Astrocyte (in vitro differentiated cells and primary cell): ENCODE measurements around the gene FDX2. TPM values are rescaled to one million over a fixed set of nuclear protein-coding genes. Genes with fewer than 3 reads are reported as not detected.
A peak's percentile ranks its signal among the peaks of the same experiment; 100 is the strongest.

Source experiments
- DNase-seq: peaks from one replicate; pipeline ENCODE4 v3.0.0-alpha.2; 2010; ENCODE audit warnings: low read depth
- FAIRE-seq: peaks from 2 replicates; lab custom pipeline; 2011; peaks lifted over from hg19 to GRCh38; lab: Jason Lieb, UNC
- H2AFZ ChIP-seq: 2 replicates; pipeline ENCODE4 v1.6.0; 2012; ENCODE audit warnings: low read depth, low read length, inconsistent platforms
- H3K27ac ChIP-seq: 2 replicates; pipeline ENCODE4 v1.5.1; 2011; ENCODE audit warnings: low read depth, low read length, inconsistent platforms
- H3K27me3 ChIP-seq: 2 replicates; pipeline ENCODE4 v1.6.0; 2011; ENCODE audit warnings: low read length, inconsistent platforms; ENCODE audit not compliant: insufficient read depth
- H3K36me3 ChIP-seq: 2 replicates; pipeline ENCODE4 v1.5.1; 2011; ENCODE audit warnings: low read length, inconsistent platforms; ENCODE audit not compliant: insufficient read depth
- H3K4me1 ChIP-seq: 2 replicates; pipeline ENCODE4 v1.5.1; 2011; ENCODE audit warnings: low read length, inconsistent platforms; ENCODE audit not compliant: insufficient read depth
- H3K4me2 ChIP-seq: 2 replicates; pipeline ENCODE4 v1.6.0; 2012; ENCODE audit warnings: low read length, inconsistent platforms
- H3K4me3 ChIP-seq: 2 replicates; pipeline ENCODE4 v1.5.1; 2011; ENCODE audit warnings: low read depth, mild to moderate bottlenecking, low read length, inconsistent platforms; ENCODE audit not compliant: insufficient read depth
- H3K79me2 ChIP-seq: 2 replicates; pipeline ENCODE4 v1.6.0; 2012; ENCODE audit warnings: mild to moderate bottlenecking, low read length, inconsistent platforms; ENCODE audit not compliant: insufficient read depth
- H3K9ac ChIP-seq: 2 replicates; pipeline ENCODE4 v1.6.0; 2012; ENCODE audit warnings: mild to moderate bottlenecking, low read length, inconsistent platforms
- H3K9me3 ChIP-seq: 2 replicates; pipeline ENCODE4 v1.5.1; 2012; ENCODE audit warnings: low read depth, mild to moderate bottlenecking, low read length, inconsistent platforms; ENCODE audit not compliant: insufficient read depth
- H4K20me1 ChIP-seq: 2 replicates; pipeline ENCODE4 v1.6.0; 2012; ENCODE audit warnings: low read length, inconsistent platforms; ENCODE audit not compliant: insufficient read depth
- H3K27ac Mint-ChIP-seq: one replicate; pipeline ENCODE4 v1.8.0; 2021; ENCODE audit warnings: mild to moderate bottlenecking, mixed read lengths; ENCODE audit not compliant: unreplicated experiment
- H3K27me3 Mint-ChIP-seq: one replicate; pipeline ENCODE4 v1.8.0; 2021; ENCODE audit warnings: low read depth, mixed read lengths; ENCODE audit not compliant: unreplicated experiment
- H3K36me3 Mint-ChIP-seq: one replicate; pipeline ENCODE4 v1.8.0; 2021; ENCODE audit warnings: low read depth, mixed read lengths; ENCODE audit not compliant: unreplicated experiment
- H3K4me1 Mint-ChIP-seq: one replicate; pipeline ENCODE4 v1.8.0; 2021; ENCODE audit warnings: low read depth, mixed read lengths; ENCODE audit not compliant: unreplicated experiment
- H3K4me3 Mint-ChIP-seq: one replicate; pipeline ENCODE4 v1.8.0; 2021; ENCODE audit warnings: mild to moderate bottlenecking, moderate library complexity, mixed read lengths; ENCODE audit not compliant: unreplicated experiment
- H3K9me3 Mint-ChIP-seq: one replicate; pipeline ENCODE4 v1.8.0; 2021; ENCODE audit warnings: mild to moderate bottlenecking, mixed read lengths; ENCODE audit not compliant: unreplicated experiment
- EZH2 ChIP-seq: IDR thresholded peaks from 2 replicates; pipeline ENCODE4 v1.6.1; 2012; ENCODE audit warnings: mild to moderate bottlenecking, low read length, inconsistent platforms; ENCODE audit not compliant: insufficient read depth
- total RNA-seq: library from RNA; stranded (reverse); gene quantifications from 2 replicates; pipeline ENCODE4 v1.2.1, GENCODE V29; 2021
- TF ChIP-seq, protein P1 (sequence below): IDR thresholded peaks from 2 replicates; pipeline ENCODE4 v1.5.1; 2011; ENCODE audit warnings: low read depth, mild to moderate bottlenecking, inconsistent platforms, low read length, moderate library complexity; ENCODE audit not compliant: insufficient read depth

Gene FDX2
- total RNA-seq, 1 donor from 2014 or later: 24.4 TPM

DNA sequence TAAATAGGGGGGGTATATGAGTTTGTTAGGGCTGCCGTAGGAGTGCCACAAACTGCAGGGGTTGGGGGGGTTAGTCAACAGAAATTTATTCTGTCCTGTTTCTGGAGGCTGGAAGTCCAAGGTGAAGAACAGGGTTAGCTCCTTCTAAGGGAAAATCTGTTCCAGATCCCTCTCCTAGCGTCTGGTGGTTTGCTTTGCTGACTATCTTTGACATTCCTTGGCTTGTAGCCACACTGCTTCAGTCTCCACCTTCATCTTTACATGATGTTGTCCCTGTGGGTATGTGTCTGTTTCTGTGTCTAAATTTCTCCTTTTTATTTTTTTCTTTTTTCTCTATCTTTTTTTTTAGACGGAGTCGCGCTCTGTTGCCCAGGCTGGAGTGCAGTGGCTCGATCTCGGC lies 53.0 kb downstream of the FDX2 start:
- no peak overlapping the region for H3K9ac ChIP-seq
- H3K36me3 Mint-ChIP-seq: peaks cover 10% of the 10 kb centered on the region
- no peak overlapping the region for H3K27ac ChIP-seq
- H3K27me3 ChIP-seq: no peaks in the 10 kb centered on the region
- TF ChIP-seq, protein P1, sequence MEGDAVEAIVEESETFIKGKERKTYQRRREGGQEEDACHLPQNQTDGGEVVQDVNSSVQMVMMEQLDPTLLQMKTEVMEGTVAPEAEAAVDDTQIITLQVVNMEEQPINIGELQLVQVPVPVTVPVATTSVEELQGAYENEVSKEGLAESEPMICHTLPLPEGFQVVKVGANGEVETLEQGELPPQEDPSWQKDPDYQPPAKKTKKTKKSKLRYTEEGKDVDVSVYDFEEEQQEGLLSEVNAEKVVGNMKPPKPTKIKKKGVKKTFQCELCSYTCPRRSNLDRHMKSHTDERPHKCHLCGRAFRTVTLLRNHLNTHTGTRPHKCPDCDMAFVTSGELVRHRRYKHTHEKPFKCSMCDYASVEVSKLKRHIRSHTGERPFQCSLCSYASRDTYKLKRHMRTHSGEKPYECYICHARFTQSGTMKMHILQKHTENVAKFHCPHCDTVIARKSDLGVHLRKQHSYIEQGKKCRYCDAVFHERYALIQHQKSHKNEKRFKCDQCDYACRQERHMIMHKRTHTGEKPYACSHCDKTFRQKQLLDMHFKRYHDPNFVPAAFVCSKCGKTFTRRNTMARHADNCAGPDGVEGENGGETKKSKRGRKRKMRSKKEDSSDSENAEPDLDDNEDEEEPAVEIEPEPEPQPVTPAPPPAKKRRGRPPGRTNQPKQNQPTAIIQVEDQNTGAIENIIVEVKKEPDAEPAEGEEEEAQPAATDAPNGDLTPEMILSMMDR: no peak
- no peak for TF ChIP-seq EZH2
- H3K27ac Mint-ChIP-seq: no peak overlapping the region
- peaks cover under 1% of the 10 kb centered on the region for H3K36me3 ChIP-seq
- no peak overlapping the region for H3K4me2 ChIP-seq
- H3K4me3 Mint-ChIP-seq: no peak overlapping the region
- peaks cover 5% of the 10 kb centered on the region for H4K20me1 ChIP-seq
- H2AFZ ChIP-seq: no peak overlapping the region
- no peak for DNase-seq
- H3K79me2 ChIP-seq: no peaks in the 10 kb centered on the region
- H3K27me3 Mint-ChIP-seq: no peaks in the 10 kb centered on the region
- no peak for FAIRE-seq
- H3K9me3 Mint-ChIP-seq: no peaks in the 10 kb centered on the region
- peaks cover 4% of the 10 kb centered on the region for H3K4me1 Mint-ChIP-seq
- H3K4me3 ChIP-seq: no peak overlapping the region
- H3K4me1 ChIP-seq: peaks cover 11% of the 10 kb centered on the region
- no peaks in the 10 kb centered on the region for H3K9me3 ChIP-seq

DNA sequence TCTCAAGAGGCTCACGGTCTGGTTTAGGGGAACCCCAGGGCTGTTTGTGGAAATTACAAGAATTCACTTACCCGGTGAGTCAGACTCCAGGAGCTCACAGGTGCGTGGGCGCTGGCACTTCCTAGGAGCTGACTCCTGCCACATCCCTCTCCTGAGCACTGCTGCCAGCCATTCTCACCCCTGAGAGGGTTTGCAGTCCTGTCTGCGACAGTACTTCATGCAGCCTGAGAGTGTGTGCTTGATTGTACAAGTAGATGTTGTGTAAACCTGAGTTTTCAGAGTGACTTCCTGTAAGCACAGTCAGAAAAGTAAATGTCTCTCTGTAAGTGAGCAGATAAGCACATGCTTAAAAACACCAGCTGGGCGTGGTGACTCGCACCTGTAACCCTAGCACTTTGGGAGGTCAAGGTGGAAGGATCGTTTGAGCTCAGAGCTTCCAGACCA lies 55.7 kb downstream of the FDX2 start:
- Histone ChIP-seq H3K27ac (no peak overlapping the region), H3K36me3 (peaks cover 7% of the 10 kb centered on the region), H3K79me2 (no peaks in the 10 kb centered on the region), H3K9me3 (no peaks in the 10 kb centered on the region), H3K4me1 (peaks cover 11% of the 10 kb centered on the region), H4K20me1 (peaks cover 13% of the 10 kb centered on the region), H3K27me3 (no peaks in the 10 kb centered on the region), H2AFZ (no peak overlapping the region), H3K4me3 (no peak overlapping the region), H3K4me2 (no peak overlapping the region), H3K9ac (no peak overlapping the region)
- Mint-ChIP-seq H3K4me1 (peaks cover 4% of the 10 kb centered on the region), H3K27ac (no peak overlapping the region), H3K4me3 (no peak overlapping the region), H3K36me3 (peaks cover 24% of the 10 kb centered on the region), H3K9me3 (no peaks in the 10 kb centered on the region), H3K27me3 (no peaks in the 10 kb centered on the region)
- TF ChIP-seq, protein P1: no peak
- TF ChIP-seq EZH2: no peak
- DNase-seq (peak; percentile 42), FAIRE-seq (no peak)

Other genes starting within 250 kb of the FDX2 start
- 73.5 and 86.8 TPM in 2 replicates for gene SHFL, start 229.7 kb downstream of the FDX2 start, total RNA-seq
- 0.24 TPM in 1 of 2 replicates, not detected in the other for gene ANGPTL6, start 213.3 kb downstream of the FDX2 start, total RNA-seq
- gene PPAN, start 209.7 kb downstream of the FDX2 start, total RNA-seq: 54.2 and 55.6 TPM in 2 replicates
- 19.3 and 22.8 TPM in 2 replicates for gene P2RY11, start 204.3 kb downstream of the FDX2 start, total RNA-seq
- 207 and 215 TPM in 2 replicates for gene EIF3G, start 196.1 kb downstream of the FDX2 start, total RNA-seq
- gene DNMT1, start 121.1 kb downstream of the FDX2 start, total RNA-seq: 42.6 and 50.6 TPM in 2 replicates
- gene S1PR2, start 84.7 kb downstream of the FDX2 start, total RNA-seq: 15.7 and 16.8 TPM in 2 replicates
- 57.8 and 60.3 TPM in 2 replicates for gene MRPL4, start 63.8 kb downstream of the FDX2 start, total RNA-seq
- gene ICAM1, start 44.9 kb downstream of the FDX2 start, total RNA-seq: 9.3 and 11.0 TPM in 2 replicates
- gene ICAM4, start 29.1 kb downstream of the FDX2 start, total RNA-seq: 0.20 TPM in 1 of 2 replicates, not detected in the other
- 0.07 and 0.31 TPM in 2 replicates for gene ICAM5, start 26.1 kb downstream of the FDX2 start, total RNA-seq
- gene ZGLP1, start 6.2 kb downstream of the FDX2 start, total RNA-seq: 2.5 and 3.4 TPM in 2 replicates
- gene RAVER1, start 17.5 kb upstream of the FDX2 start, total RNA-seq: 27.5 and 29.6 TPM in 2 replicates
- 10.9 and 12.4 TPM in 2 replicates for gene ICAM3, start 23.6 kb upstream of the FDX2 start, total RNA-seq
- gene TYK2, start 64.6 kb upstream of the FDX2 start, total RNA-seq: 76.5 and 82.7 TPM in 2 replicates
- gene CDC37, start 87.5 kb upstream of the FDX2 start, total RNA-seq: 240 TPM in 2 replicates
- 3.2 and 3.8 TPM in 2 replicates for gene PDE4A, start 104.5 kb upstream of the FDX2 start, total RNA-seq
- gene KEAP1, start 187.3 kb upstream of the FDX2 start, total RNA-seq: 43.6 and 49.4 TPM in 2 replicates
- 1.00 and 1.1 TPM in 2 replicates for gene S1PR5, start 201.4 kb upstream of the FDX2 start, total RNA-seq
- 23.5 and 24.8 TPM in 2 replicates for gene ATG4D, start 227.9 kb upstream of the FDX2 start, total RNA-seq
- gene KRI1, start 250.0 kb upstream of the FDX2 start, total RNA-seq: 14.1 and 15.9 TPM in 2 replicates